ENCODE data around the gene JPH2.

JPH2 gene

DNA sequence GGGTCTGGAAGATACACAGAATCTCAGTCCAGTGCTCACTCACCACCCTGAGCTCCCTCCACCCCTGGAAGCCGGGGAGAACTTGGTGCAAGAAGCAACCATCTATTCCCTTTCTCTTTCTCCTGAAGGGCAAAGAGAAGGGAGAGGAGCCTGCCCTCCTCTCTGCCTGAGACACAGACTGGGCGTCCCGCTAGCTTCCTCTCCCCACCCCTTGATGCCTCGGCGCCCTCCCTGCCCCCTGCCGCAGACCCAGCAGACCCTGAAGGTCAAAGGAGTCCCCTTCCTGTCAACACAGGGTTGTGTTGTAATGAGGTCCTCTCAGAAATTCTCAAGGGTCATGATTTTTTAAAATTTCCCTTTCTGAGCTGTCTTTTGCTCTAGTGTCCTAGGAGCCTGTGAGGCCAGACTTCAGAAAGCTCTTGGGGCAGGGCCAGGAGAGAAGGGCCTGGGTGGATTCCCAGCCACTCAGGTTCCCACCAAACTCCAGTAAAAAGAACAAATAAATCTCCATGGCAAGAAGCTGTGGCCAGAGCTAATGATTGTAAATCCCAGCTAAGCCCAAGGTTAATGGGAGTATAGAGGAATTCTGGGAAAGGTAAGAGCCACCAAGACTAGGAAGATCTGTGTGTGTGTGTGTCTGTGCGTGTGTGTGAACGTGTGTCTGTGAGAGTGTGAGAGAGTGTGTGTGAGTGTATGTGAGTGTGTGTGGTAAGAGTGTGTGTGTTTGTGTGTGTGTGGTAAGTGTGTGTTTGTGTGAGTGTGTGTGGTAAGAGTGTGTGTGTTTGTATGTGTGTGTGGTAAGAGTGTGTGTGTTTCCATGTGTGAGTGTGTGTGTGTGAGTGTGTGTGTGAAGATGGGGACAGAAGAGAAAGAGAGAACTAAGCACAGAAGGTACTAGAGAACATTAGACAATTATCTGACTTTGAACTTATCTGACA is 1.1 kb upstream of the JPH2 start:
- Histone ChIP-seq H3K9me3 (ENCODE audit: control insufficient read depth, insufficient read depth, low read length) (no peaks in the 10 kb centered on the region), H3K4me1 (ENCODE audit: control insufficient read depth, insufficient read depth, low read length) (peaks cover 7% of the 10 kb centered on the region), H3K4me3 (ENCODE audit: low read length) (no peak overlapping the region; the same call in 1 of the 2 replicates), H3K36me3 (ENCODE audit: control insufficient read depth, insufficient read depth, low read length) (no peaks in the 10 kb centered on the region; the same call in 1 of the 2 replicates), H3K27me3 (ENCODE audit: control insufficient read depth, insufficient read depth, low read length) (no peaks in the 10 kb centered on the region), H3K27ac (ENCODE audit: low read length) (no peak overlapping the region)
- 100% methylated on average over 2 of the region's 8 CpGs for WGBS (ENCODE audit: insufficient coverage, insufficient read length)
- no peak for DNase-seq (ENCODE audit: low read depth, low spot score)

DNA sequence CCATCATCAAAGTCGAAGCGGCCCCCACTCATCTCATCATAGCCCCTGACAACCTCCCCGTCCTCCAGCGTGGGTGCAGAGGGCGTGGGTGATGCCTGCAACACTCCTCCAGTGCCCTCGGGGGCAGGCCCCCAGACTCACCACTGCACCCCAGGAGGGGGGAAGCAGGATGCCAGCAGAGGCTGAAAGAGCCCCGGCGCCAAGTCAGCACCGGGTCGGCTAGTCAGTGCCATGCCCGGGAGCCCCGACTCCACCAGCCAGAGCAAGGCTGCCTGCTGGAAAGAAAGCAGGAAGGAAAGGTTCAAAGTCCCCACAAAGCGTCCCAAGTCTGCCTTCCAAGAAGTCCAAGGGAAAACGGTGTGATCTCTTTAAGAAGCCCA is 324 bp downstream of the JPH2 start:
- Histone ChIP-seq H3K4me3 (ENCODE audit: low read length) (peak overlapping the region; percentile 40; the same call in 1 of the 2 replicates), H3K36me3 (ENCODE audit: control insufficient read depth, insufficient read depth, low read length) (no peaks in the 10 kb centered on the region; the same call in 1 of the 2 replicates), H3K4me1 (ENCODE audit: control insufficient read depth, insufficient read depth, low read length) (peaks cover 7% of the 10 kb centered on the region), H3K9me3 (ENCODE audit: control insufficient read depth, insufficient read depth, low read length) (no peaks in the 10 kb centered on the region), H3K27me3 (ENCODE audit: control insufficient read depth, insufficient read depth, low read length) (no peaks in the 10 kb centered on the region), H3K27ac (ENCODE audit: low read length) (no peak overlapping the region)
- no CpG with 5 or more reads among the region's 14 CpGs for WGBS (ENCODE audit: insufficient coverage, insufficient read length)
- DNase-seq (ENCODE audit: low read depth, low spot score), result no peak

DNA sequence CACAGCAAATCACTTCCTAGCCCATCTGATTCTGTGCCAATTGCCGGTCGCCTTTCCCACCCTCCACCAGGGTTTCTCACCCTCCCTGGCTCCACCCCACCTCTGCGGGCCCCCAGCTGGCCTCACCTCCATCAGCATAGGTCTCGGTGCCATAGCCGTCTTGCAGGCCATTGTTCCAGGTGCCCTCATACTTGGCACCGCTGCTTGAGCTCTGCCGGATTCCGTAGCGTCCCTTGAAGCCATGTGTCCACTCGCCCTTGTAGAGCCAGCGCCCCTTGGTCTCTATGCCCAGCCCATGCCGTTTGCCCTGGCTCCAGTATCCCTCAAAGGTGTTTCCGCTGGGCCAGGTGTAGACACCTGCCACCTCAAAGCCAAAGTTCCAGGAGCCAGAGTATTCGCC is 787 bp downstream of the JPH2 start:
- Histone ChIP-seq H3K4me3 (ENCODE audit: low read length) (no peak overlapping the region), H3K27ac (ENCODE audit: low read length) (no peak overlapping the region), H3K9me3 (ENCODE audit: control insufficient read depth, insufficient read depth, low read length) (no peaks in the 10 kb centered on the region), H3K36me3 (ENCODE audit: control insufficient read depth, insufficient read depth, low read length) (no peaks in the 10 kb centered on the region; the same call in 1 of the 2 replicates), H3K4me1 (ENCODE audit: control insufficient read depth, insufficient read depth, low read length) (peaks cover 7% of the 10 kb centered on the region), H3K27me3 (ENCODE audit: control insufficient read depth, insufficient read depth, low read length) (no peaks in the 10 kb centered on the region)
- no peak for DNase-seq (ENCODE audit: low read depth, low spot score)
- WGBS (ENCODE audit: insufficient coverage, insufficient read length), result no CpG with 5 or more reads among the region's 14 CpGs

DNA sequence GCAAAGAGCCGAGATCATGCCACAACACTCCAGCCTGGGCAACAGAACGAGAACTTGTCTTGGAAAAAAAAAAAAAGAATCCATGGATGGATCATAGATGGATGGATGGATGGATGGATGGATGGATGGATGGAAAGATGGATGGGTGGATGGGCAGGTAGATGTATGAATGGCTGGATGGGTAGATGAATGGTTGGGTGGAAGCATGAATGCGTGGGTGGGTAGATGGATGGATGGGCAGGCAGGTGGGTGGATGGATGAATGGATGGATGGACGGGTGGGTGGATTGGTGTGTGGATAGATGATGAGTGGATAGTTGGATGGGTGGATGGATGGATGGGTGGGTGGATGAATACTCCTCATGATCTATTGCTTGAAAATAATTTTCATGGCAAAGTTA is 1.4 kb downstream of the JPH2 start:
- Histone ChIP-seq H3K36me3 (ENCODE audit: control insufficient read depth, insufficient read depth, low read length) (no peaks in the 10 kb centered on the region; the same call in 1 of the 2 replicates), H3K4me1 (ENCODE audit: control insufficient read depth, insufficient read depth, low read length) (peaks cover 7% of the 10 kb centered on the region), H3K9me3 (ENCODE audit: control insufficient read depth, insufficient read depth, low read length) (no peaks in the 10 kb centered on the region), H3K27me3 (ENCODE audit: control insufficient read depth, insufficient read depth, low read length) (no peaks in the 10 kb centered on the region), H3K27ac (ENCODE audit: low read length) (no peak overlapping the region), H3K4me3 (ENCODE audit: low read length) (no peak overlapping the region)
- DNase-seq (ENCODE audit: low read depth, low spot score), result no peak
- WGBS (ENCODE audit: insufficient coverage, insufficient read length), result no CpG with 5 or more reads among the region's 4 CpGs

DNA sequence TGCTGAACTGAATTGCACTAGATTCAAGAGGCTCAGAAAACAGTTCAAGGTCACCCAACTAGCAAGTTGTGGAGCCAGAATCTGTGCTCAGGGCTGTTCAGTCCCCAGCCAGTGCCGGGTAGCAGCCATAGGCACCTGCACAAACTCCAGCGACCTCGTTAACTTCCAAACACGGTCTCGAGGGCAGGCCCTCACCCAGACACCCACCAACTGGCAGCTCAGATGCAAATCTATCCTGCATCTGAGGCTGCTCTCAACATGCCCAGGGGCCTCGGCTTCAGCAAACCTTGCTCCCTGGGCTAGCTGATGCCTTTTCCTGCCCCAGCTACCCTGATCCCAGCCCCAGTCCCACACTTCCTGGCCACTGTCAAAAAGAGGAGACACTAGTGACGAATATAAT is 3.7 kb downstream of the JPH2 start:
- Histone ChIP-seq H3K9me3 (ENCODE audit: control insufficient read depth, insufficient read depth, low read length) (no peaks in the 10 kb centered on the region), H3K36me3 (ENCODE audit: control insufficient read depth, insufficient read depth, low read length) (no peaks in the 10 kb centered on the region; the same call in 1 of the 2 replicates), H3K4me1 (ENCODE audit: control insufficient read depth, insufficient read depth, low read length) (peaks cover 7% of the 10 kb centered on the region), H3K27me3 (ENCODE audit: control insufficient read depth, insufficient read depth, low read length) (no peaks in the 10 kb centered on the region), H3K27ac (ENCODE audit: low read length) (no peak overlapping the region), H3K4me3 (ENCODE audit: low read length) (no peak overlapping the region)
- no peak for DNase-seq (ENCODE audit: low read depth, low spot score)
- no CpG with 5 or more reads among the region's 7 CpGs for WGBS (ENCODE audit: insufficient coverage, insufficient read length)

DNA sequence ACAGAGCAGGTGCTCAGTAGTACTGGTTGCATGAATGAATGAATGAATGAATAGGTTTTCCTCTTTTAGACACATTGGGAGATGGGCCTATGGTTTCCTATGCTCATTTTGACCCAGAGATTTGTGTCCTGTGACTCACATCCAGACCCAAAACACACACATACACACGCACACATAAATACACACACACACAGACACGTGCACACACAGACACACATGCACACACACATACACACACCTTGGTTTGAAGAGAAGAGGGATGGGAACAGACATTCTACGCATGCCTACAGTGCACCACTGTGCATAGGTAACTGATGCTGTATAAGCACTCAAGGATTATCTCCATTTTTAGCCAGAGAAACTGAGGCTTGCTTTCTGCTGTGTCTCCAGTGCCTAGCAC is 4.1 kb downstream of the JPH2 start:
- Histone ChIP-seq H3K4me1 (ENCODE audit: control insufficient read depth, insufficient read depth, low read length) (peaks cover 7% of the 10 kb centered on the region), H3K4me3 (ENCODE audit: low read length) (no peak overlapping the region), H3K9me3 (ENCODE audit: control insufficient read depth, insufficient read depth, low read length) (no peaks in the 10 kb centered on the region), H3K27me3 (ENCODE audit: control insufficient read depth, insufficient read depth, low read length) (no peaks in the 10 kb centered on the region), H3K36me3 (ENCODE audit: control insufficient read depth, insufficient read depth, low read length) (no peaks in the 10 kb centered on the region; the same call in 1 of the 2 replicates), H3K27ac (ENCODE audit: low read length) (no peak overlapping the region)
- WGBS (ENCODE audit: insufficient coverage, insufficient read length), result no CpG with 5 or more reads among the region's 3 CpGs
- DNase-seq (ENCODE audit: low read depth, low spot score), result no peak

DNA sequence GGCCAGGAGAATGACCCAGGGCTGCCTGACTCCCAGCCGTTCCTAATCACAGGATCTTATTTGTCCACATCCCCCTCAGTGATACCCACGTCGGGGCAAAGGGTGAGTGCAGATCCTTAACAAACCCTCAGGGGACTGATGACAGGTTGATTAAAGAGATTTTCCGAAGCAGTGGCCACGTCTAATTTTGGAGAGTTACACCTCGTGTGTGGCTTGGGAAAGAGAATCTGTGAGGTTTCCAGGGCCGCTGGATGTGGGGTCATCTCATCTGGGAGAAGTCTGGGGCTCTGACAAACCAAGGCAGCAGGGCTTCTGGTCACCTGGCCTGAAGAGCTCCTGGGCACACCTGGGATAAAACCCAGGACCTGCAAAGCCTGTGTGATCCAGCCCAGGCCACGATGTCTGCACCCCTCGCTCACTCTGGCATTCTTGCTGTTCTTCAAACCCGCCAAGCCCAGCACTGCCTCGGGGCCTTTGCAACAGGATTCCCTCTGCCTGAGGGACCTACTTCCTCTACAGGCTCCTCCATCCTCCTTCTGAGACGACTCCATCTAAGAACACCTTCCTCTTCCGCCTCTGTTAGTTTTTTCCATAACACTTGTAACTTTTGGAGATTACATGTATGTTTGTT is 4.7 kb downstream of the JPH2 start:
- Histone ChIP-seq H3K27ac (ENCODE audit: low read length) (no peak overlapping the region), H3K27me3 (ENCODE audit: control insufficient read depth, insufficient read depth, low read length) (no peaks in the 10 kb centered on the region), H3K4me1 (ENCODE audit: control insufficient read depth, insufficient read depth, low read length) (peaks cover 4% of the 10 kb centered on the region; the same call in 1 of the 2 replicates), H3K4me3 (ENCODE audit: low read length) (no peak overlapping the region), H3K9me3 (ENCODE audit: control insufficient read depth, insufficient read depth, low read length) (no peaks in the 10 kb centered on the region), H3K36me3 (ENCODE audit: control insufficient read depth, insufficient read depth, low read length) (no peaks in the 10 kb centered on the region; the same call in 1 of the 2 replicates)
- DNase-seq (ENCODE audit: low read depth, low spot score), result no peak
- WGBS (ENCODE audit: insufficient coverage, insufficient read length), result no CpG with 5 or more reads among the region's 13 CpGs

DNA sequence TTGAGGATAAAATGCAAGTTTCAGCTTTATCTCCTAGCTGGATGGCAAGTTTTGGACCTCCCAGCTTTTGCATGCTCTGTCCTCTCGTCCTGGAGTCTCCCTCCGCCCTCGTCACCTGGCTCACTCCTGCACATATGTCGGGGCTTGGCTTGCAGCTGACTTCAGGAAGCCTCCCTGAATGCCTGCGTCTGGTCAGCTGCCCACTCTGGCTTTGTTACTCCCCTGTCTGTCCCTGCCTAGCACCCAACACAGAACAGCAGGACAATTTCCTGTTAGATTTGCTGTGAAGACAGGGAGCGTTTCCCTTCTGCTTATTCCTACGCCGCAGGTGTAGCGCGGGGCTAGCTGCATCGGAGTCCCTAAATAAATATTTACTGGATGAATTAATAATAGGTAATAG is 5.4 kb downstream of the JPH2 start:
- Histone ChIP-seq H3K27me3 (ENCODE audit: control insufficient read depth, insufficient read depth, low read length) (no peaks in the 10 kb centered on the region), H3K4me1 (ENCODE audit: control insufficient read depth, insufficient read depth, low read length) (peaks cover 2% of the 10 kb centered on the region; the same call in 1 of the 2 replicates), H3K4me3 (ENCODE audit: low read length) (no peak overlapping the region), H3K27ac (ENCODE audit: low read length) (no peak overlapping the region), H3K36me3 (ENCODE audit: control insufficient read depth, insufficient read depth, low read length) (no peaks in the 10 kb centered on the region; the same call in 1 of the 2 replicates), H3K9me3 (ENCODE audit: control insufficient read depth, insufficient read depth, low read length) (no peaks in the 10 kb centered on the region)
- WGBS (ENCODE audit: insufficient coverage, insufficient read length), result no CpG with 5 or more reads among the region's 11 CpGs
- no peak for DNase-seq (ENCODE audit: low read depth, low spot score)

DNA sequence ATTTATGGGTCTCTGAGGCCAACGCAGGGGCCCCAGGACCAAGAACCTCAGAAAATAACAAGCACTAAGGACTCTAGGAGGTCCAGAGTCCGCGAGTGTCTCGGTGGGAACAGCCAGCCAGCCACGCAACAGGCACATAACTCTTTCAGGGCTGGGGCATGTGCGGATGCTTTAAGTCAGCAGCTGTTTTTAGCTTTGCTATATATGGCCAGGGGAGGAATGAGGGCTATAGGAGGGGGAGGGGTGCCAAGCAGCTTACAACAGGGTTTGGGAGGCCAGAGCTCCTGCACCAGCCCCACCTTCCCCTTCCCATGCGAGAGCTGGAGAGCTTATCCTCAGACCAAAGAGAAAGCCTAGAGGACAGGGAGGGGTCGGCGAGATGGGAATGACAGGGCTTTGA is 6.2 kb downstream of the JPH2 start:
- no peak for DNase-seq (ENCODE audit: low read depth, low spot score)
- no CpG with 5 or more reads among the region's 9 CpGs for WGBS (ENCODE audit: insufficient coverage, insufficient read length)
- H3K4me3 ChIP-seq (ENCODE audit: low read length), result no peak overlapping the region
- H3K9me3 ChIP-seq (ENCODE audit: control insufficient read depth, insufficient read depth, low read length), result no peaks in the 10 kb centered on the region
- no peak overlapping the region for H3K27ac ChIP-seq (ENCODE audit: low read length)
- no peaks in the 10 kb centered on the region for H3K36me3 ChIP-seq (ENCODE audit: control insufficient read depth, insufficient read depth, low read length)
- no peaks in the 10 kb centered on the region; the same call in 1 of the 2 replicates for H3K4me1 ChIP-seq (ENCODE audit: control insufficient read depth, insufficient read depth, low read length)
- no peaks in the 10 kb centered on the region for H3K27me3 ChIP-seq (ENCODE audit: control insufficient read depth, insufficient read depth, low read length)

DNA sequence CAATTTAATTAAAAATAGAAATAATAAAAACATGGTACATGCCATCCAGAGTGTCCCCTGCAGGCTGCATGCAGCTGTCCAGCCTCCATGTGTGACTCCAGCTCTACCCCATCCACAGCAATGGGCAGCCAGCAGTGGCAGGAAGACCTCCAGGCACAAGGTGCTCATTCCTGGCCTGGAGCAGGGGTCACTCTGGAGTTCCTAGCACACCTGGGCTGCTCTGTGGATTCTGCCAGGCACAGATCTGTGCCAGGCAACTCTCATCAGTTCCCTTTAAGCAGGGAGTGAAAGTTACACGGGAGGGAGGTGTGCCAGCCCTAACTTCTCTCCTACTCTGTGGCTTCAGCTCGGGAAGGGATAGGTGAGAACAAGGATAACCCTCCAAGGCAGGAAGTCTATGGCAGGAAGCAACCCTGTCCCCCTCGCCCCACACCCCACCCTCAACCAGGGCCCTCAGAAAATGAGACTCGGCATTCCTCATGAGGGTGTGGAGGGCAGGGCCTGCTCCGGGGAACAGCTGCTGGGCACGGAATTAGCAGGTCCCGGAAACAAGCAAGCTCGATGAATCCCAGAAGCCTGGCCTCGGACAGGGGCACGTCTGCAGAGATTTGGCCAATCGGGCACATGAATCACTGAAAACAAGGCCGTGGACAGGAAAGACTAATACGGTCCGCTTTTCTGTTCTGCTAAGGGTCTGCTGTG is 10.0 kb downstream of the JPH2 start:
- no CpG with 5 or more reads among the region's 14 CpGs for WGBS (ENCODE audit: insufficient coverage, insufficient read length)
- H3K9me3 ChIP-seq (ENCODE audit: control insufficient read depth, insufficient read depth, low read length), result no peaks in the 10 kb centered on the region
- DNase-seq (ENCODE audit: low read depth, low spot score), result no peak

More for the DNA sequence above, 10.0 kb downstream of the JPH2 start:
- H3K4me3 ChIP-seq (ENCODE audit: low read length), result no peak overlapping the region
- H3K27ac ChIP-seq (ENCODE audit: low read length), result no peak overlapping the region
- no peaks in the 10 kb centered on the region; the same call in 1 of the 2 replicates for H3K4me1 ChIP-seq (ENCODE audit: control insufficient read depth, insufficient read depth, low read length)
- H3K27me3 ChIP-seq (ENCODE audit: control insufficient read depth, insufficient read depth, low read length), result no peaks in the 10 kb centered on the region
- H3K36me3 ChIP-seq (ENCODE audit: control insufficient read depth, insufficient read depth, low read length), result no peaks in the 10 kb centered on the region
